HepG2 (cell line): ENCODE data around the gene PPP1R27. TPM values are rescaled to one million over a fixed set of nuclear protein-coding genes. Genes with fewer than 3 reads are reported as not detected.

Experiments
- ATAC-seq: fragments of 200-7000 bp; cut with Tn5 transposase; 3 replicates; pipeline ENCODE4 v1.9.1; 2020; ENCODE audit warnings: mild to moderate bottlenecking, moderate library complexity
- BruUV-seq: library from RNA; stranded (reverse); fragments of 400-500 nt; replicated peaks from 2 replicates; lab custom pipeline; 2021; lab: Mats Ljungman, UMichigan
- CTCF ChIA-PET: fragments of 300-600 bp; formaldehyde crosslinking; extraction: SDS; loops from one replicate; lab custom pipeline; 2021; ENCODE audit warnings: low total read pairs, inconsistent platforms, low intra/inter-chr PET ratio; lab: Yijun Ruan, JAX
- POLR2A ChIA-PET: fragments of 350-600 bp; sonication (Branson Sonifier 250); formaldehyde crosslinking; loops from one replicate; lab custom pipeline; 2020; ENCODE audit warnings: antibody characterized with exemption, inconsistent platforms; lab: Yijun Ruan, JAX
- DNase-seq: peaks from one replicate; pipeline ENCODE4 v3.0.0-alpha.2; 2015; ENCODE audit warnings: low spot score
- FAIRE-seq: peaks from 3 replicates; lab custom pipeline; 2011; peaks lifted over from hg19 to GRCh38; lab: Jason Lieb, UNC
- H2AFZ ChIP-seq: one replicate; pipeline ENCODE4 v1.6.1; 2011; ENCODE audit warnings: low read length, inconsistent platforms
- H3K27ac ChIP-seq: fragments of 300-600 bp; 3 replicates; pipeline ENCODE4 v1.8.0; 2011; ENCODE audit warnings: mixed run types, mild to moderate bottlenecking, mixed read lengths, low read length, inconsistent platforms; ENCODE audit not compliant: insufficient read depth; ENCODE audit errors: extremely low read length
- H3K27me3 ChIP-seq, 2 experiments: fragments of 200-600 bp in 1 of 2; 2 replicates in 1 of 2; 3 replicates in 1 of 2; pipeline versions ENCODE4 v1.6.0 to v1.8.0; 2011; ENCODE audit warnings: low read length in 2 of 2, mild to moderate bottlenecking in 2 of 2, moderate library complexity in 2 of 2, inconsistent platforms in 1 of 2; ENCODE audit not compliant: insufficient read depth in 2 of 2, control insufficient read depth in 1 of 2
- H3K36me3 ChIP-seq, 2 experiments: fragments of 200-600 bp in 1 of 2; replicated peaks in 1 of 2; 2 replicates in 1 of 2; 3 replicates in 1 of 2; pipeline versions ENCODE4 v1.5.1 to v1.8.0; 2011; ENCODE audit warnings: low read length in 2 of 2, inconsistent platforms in 1 of 2; ENCODE audit not compliant: insufficient read depth in 2 of 2, control insufficient read depth in 1 of 2
- H3K4me1 ChIP-seq: 2 replicates; pipeline ENCODE4 v1.5.1; 2012; ENCODE audit warnings: low read length, inconsistent platforms; ENCODE audit not compliant: insufficient read depth
- H3K4me2 ChIP-seq: 2 replicates; pipeline ENCODE4 v1.6.0; 2011; ENCODE audit warnings: low read depth, low read length, inconsistent platforms
- H3K4me3 ChIP-seq, 3 experiments: fragments of 200-600 bp in 1 of 3; sonication (generic), shearing (Covaris generic) in 1 of 3; replicated peaks in 1 of 3; 2 replicates each; pipeline ENCODE4 v1.5.1; 2011 to 2016; ENCODE audit warnings: low read length in 3 of 3, inconsistent platforms in 2 of 3, low read depth in 2 of 3, mild to moderate bottlenecking in 2 of 3, control low read depth in 1 of 3, mixed read lengths in 1 of 3; ENCODE audit not compliant: insufficient read depth in 1 of 3
- H3K79me2 ChIP-seq: one replicate; pipeline ENCODE4 v1.6.1; 2011; ENCODE audit warnings: low read length, inconsistent platforms; ENCODE audit not compliant: insufficient read depth
- H3K9ac ChIP-seq: 2 replicates; pipeline ENCODE4 v1.6.0; 2011; ENCODE audit warnings: mild to moderate bottlenecking, low read depth, low read length, inconsistent platforms; ENCODE audit not compliant: insufficient read depth
- H3K9me3 ChIP-seq: 2 replicates; pipeline ENCODE4 v1.5.1; 2012; ENCODE audit warnings: mild to moderate bottlenecking, low read length
- H4K20me1 ChIP-seq: 2 replicates; pipeline ENCODE4 v1.6.0; 2011; ENCODE audit warnings: inconsistent platforms, mild to moderate bottlenecking, low read length, moderate library complexity; ENCODE audit not compliant: insufficient read depth
- BCL3 ChIP-seq: sonication (generic); formaldehyde crosslinking; IDR thresholded peaks from 2 replicates; pipeline ENCODE4 v1.5.1; 2020; ENCODE audit warnings: mild to moderate bottlenecking, missing genetic modification reagents, moderate library complexity
- GMEB2 ChIP-seq: IDR thresholded peaks from 2 replicates; pipeline ENCODE4 v1.6.1; 2016; ENCODE audit warnings: missing biosample characterization, missing genetic modification reagents, low read depth
- GRHL1 ChIP-seq: sonication (generic); formaldehyde crosslinking; conservative IDR thresholded peaks from 2 replicates; pipeline ENCODE4 v1.8.0; 2022; ENCODE audit warnings: missing genetic modification reagents
- HNRNPL ChIP-seq: fragments of 200-400 bp; formaldehyde crosslinking; IDR thresholded peaks from 2 replicates; pipeline ENCODE4 v1.6.1; 2017; ENCODE audit warnings: mild to moderate bottlenecking, low read depth, low read length
- HOXA9 ChIP-seq: sonication (generic); formaldehyde crosslinking; IDR thresholded peaks from 2 replicates; pipeline ENCODE4 v1.8.1; 2022; ENCODE audit warnings: missing genetic modification reagents, mild to moderate bottlenecking, moderate library complexity, borderline replicate concordance
- MXD4 ChIP-seq: IDR thresholded peaks from 2 replicates; pipeline ENCODE4 v1.6.1; 2016; ENCODE audit warnings: mild to moderate bottlenecking, missing biosample characterization, missing genetic modification reagents
- PCBP1 ChIP-seq: fragments of 200-400 bp; formaldehyde crosslinking; IDR thresholded peaks from 2 replicates; pipeline ENCODE4 v1.6.1; 2017; ENCODE audit warnings: mild to moderate bottlenecking, low read depth, low read length, borderline replicate concordance
- PITX1 ChIP-seq: sonication (generic); formaldehyde crosslinking; IDR thresholded peaks from 2 replicates; pipeline ENCODE4 v1.5.1; 2020; ENCODE audit warnings: mild to moderate bottlenecking, missing genetic modification reagents
- RXRA ChIP-seq: sonication (generic); formaldehyde crosslinking; IDR thresholded peaks from 2 replicates; pipeline ENCODE4 v1.5.1; 2020; ENCODE audit warnings: missing genetic modification reagents
- SMARCE1 ChIP-seq: fragments of 450-650 bp; IDR thresholded peaks from 2 replicates; pipeline ENCODE4 v1.6.1; 2017; ENCODE audit warnings: borderline replicate concordance
- ZNF296 ChIP-seq: sonication (generic); formaldehyde crosslinking; conservative IDR thresholded peaks from 2 replicates; pipeline ENCODE4 v1.5.0; 2020; ENCODE audit warnings: mild to moderate bottlenecking, missing genetic modification reagents
- ZNF33B ChIP-seq: sonication (generic); formaldehyde crosslinking; IDR thresholded peaks from 2 replicates; pipeline ENCODE4 v1.5.1; 2020; ENCODE audit warnings: mild to moderate bottlenecking, missing genetic modification reagents
- ZNF501 ChIP-seq: sonication (generic); formaldehyde crosslinking; IDR thresholded peaks from 2 replicates; pipeline ENCODE4 v1.5.1; 2020; ENCODE audit warnings: mild to moderate bottlenecking, moderate library complexity, missing genetic modification reagents
- WGBS: methylation state at CpG from one replicate; pipeline ENCODE4 v1.1.6; 2017; ENCODE audit warnings: low lambda C conversion rate; 5-methylcytosine and 5-hydroxymethylcytosine counted together
- in situ Hi-C: cut with HindIII; loops from 2 replicates; pipeline ENCODE4 v1.10.0; 2017; ENCODE audit warnings: low pct_unique_long_range_greater_than_20kb; ENCODE audit not compliant: extremely low pct_ligation_motif_present
- intact Hi-C: fragments of 100-400 bp; cut with micrococcal nuclease; formaldehyde crosslinking; loops from one replicate; pipeline ENCODE4 v1.10.0; 2022; ENCODE audit not compliant: unreplicated experiment
- polyA plus RNA-seq, 8 experiments: library from polyadenylated mRNA; depleted of rRNA in 3 of 8; stranded (reverse) in 7 of 8; unstranded in 1 of 8; fragments of >200 nt; fragmentation: Illumina TruSeq in 4 of 8; extraction: Trizol in 4 of 8; gene quantifications; 2 replicates each; pipeline versions ENCODE4 v1.2.1 to v1.2.3, GENCODE V29; 2011 to 2016; ENCODE audit warnings: low read depth in 4 of 8, missing spikeins in 1 of 8, mixed read lengths in 1 of 8; ENCODE audit not compliant: insufficient read depth in 1 of 8
- total RNA-seq, 5 experiments: library from RNA; depleted of rRNA; stranded (reverse); fragments of >200 nt; fragmentation: Illumina TruSeq; extraction: Trizol; gene quantifications; 2 replicates each; pipeline ENCODE4 v1.2.3, GENCODE V29; 2016; ENCODE audit warnings: low read depth in 1 of 5

The PPP1R27 gene
- total and polyA plus RNA-seq, 2 of the 13 experiments (the other 11 are each of a cell fraction or from before 2014, with no cell fraction given): 0.17 to 1.00 TPM

- Histone ChIP-seq H2AFZ (no peak overlapping the region), H3K36me3 (no peaks in the 10 kb centered on the region), H3K27ac (no peak overlapping the region), H3K27me3 (peaks cover 18 to 77% of the 10 kb centered on the region in 2 experiments), H3K9ac (no peak overlapping the region), H4K20me1 (no peaks in the 10 kb centered on the region), H3K4me3 (no peak overlapping the region), H3K4me1 (peaks cover 31% of the 10 kb centered on the region), H3K79me2 (no peaks in the 10 kb centered on the region), H3K9me3 (no peaks in the 10 kb centered on the region), H3K4me2 (no peak overlapping the region)
- TF ChIP-seq HNRNPL (0 out of 2 replicates have a peak, but pooled peaks have one; percentile 15), ZNF296 (CRISPR knock-in tag) (no peak)
- WGBS: 28% methylated on average over 2 of the region's 13 CpGs
- in situ Hi-C loops (no loop called here), intact Hi-C loops (no loop called here)
- ATAC-seq (no peak), DNase-seq (no peak), FAIRE-seq (no peak)
- BruUV-seq: no TSS peak
- ChIA-PET POLR2A (interaction anchor here (0.8 to 1.5 kb wide), 6 partner anchors 8 to 94 kb away, joined by 3 to 7 read pairs (median 4); no protein-coding TSS in a partner anchor), CTCF (no interaction called here)
Observed at GRCh38 chr17:81807839-81808238, 27.0 kb downstream of the PPP1R27 start.

- ChIA-PET POLR2A (interaction anchor here (0.9 to 1.5 kb wide), 9 partner anchors 8 to 93 kb away, joined by 3 to 7 read pairs (median 4); partner anchors contain the start of genes ALYREF and ANAPC11), CTCF (no interaction called here)
- Histone ChIP-seq H3K79me2 (no peaks in the 10 kb centered on the region), H3K27me3 (peaks cover 21 to 79% of the 10 kb centered on the region in 2 experiments), H2AFZ (no peak overlapping the region), H3K36me3 (no peaks in the 10 kb centered on the region), H3K27ac (no peak overlapping the region), H3K4me3 (peak overlapping the region in 1 of 3 experiments; percentile 41; a peak in 1 of 6 replicates), H4K20me1 (no peaks in the 10 kb centered on the region), H3K4me2 (peak overlapping the region; percentile 37; the same call in 1 of the 2 replicates), H3K9ac (no peak overlapping the region), H3K9me3 (no peaks in the 10 kb centered on the region), H3K4me1 (peaks cover 37% of the 10 kb centered on the region)
- BruUV-seq: no TSS peak
- 41% methylated on average over 12 of the region's 18 CpGs for WGBS
- FAIRE-seq (no peak), DNase-seq (no peak), ATAC-seq (peak; percentile 52)
- in situ Hi-C loops: no loop called here
- intact Hi-C loops: no loop called here
- TF ChIP-seq PITX1 (CRISPR knock-in tag) (no peak), SMARCE1 (no peak), GRHL1 (CRISPR knock-in tag) (no peak), PCBP1 (0 out of 2 replicates have a peak, but pooled peaks have one; percentile 39), ZNF501 (CRISPR knock-in tag) (no peak), HOXA9 (CRISPR knock-in tag) (no peak), BCL3 (no peak), RXRA (CRISPR knock-in tag) (peak; percentile 19; the same call in 1 of the 2 replicates), GMEB2 (CRISPR knock-in tag) (no peak), ZNF33B (no peak), MXD4 (0 out of 2 replicates have a peak, but pooled peaks have one; percentile 49)
Observed at GRCh38 chr17:81807210-81807719, 27.6 kb downstream of the PPP1R27 start.
